Stimulated activated CD4-positive, alpha-beta T cell treated with anti-CD3 and anti-CD28 coated beads, TNF-alpha, amount 100 ng/mL, for 48 hours (primary cell): Measurements from ENCODE around the gene LSM4.
"Not testable (repeated sequence)": the region's sequence is repeated elsewhere in the genome, so short reads cannot be mapped to it uniquely, and the experiment has no call there.

Source experiments
- DNase-seq, 3 donors: peaks; one replicate each; pipeline ENCODE4 v3.0.0-alpha.2; 2020; ENCODE audit warnings: low read depth in 3 of 3

LSM4 gene

DNA sequence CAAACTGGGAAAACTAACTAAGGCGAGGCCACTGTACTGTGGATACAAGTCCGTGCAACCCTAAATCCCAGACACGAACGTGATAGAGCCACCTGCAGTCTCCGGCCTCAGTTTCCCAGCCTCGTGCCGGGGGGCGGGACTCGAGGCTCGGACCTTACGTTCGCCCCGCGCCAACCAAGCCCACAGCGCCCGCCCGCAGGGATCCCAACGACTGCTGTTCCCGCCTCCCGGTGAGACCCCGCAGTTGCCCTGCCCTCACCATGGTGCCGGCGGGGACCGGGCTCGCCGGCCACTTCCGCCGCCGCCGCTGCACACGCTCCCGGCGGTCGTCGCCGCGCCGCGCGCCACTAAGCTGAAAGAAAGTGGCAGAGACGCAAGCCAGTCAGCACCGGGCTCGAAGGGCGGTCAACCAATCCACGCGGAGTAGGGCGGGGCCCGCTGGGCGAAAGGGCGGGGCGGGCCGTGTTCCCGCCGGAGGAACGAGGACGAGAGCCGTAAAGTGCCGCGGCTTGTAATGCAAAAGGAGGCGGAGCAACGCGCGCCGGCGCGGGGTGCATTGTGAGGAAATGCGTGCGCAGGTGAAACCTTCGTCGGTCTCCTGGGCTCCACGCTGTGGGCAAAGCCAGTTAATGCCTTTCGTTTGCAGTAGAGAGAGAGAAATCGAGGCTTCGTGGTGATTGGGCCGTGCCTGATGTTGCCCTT is at the start of gene LSM4:
Gene LSM4, minus strand, starts transcription at position 318 of the 702 bp plus-strand sequence. Its CDS starts 56 bp downstream, at position 262.
- peak; percentile 99 to 100 (median 99) for DNase-seq

- no peak for DNase-seq
Observed at GRCh38 chr19:18368504-18369222, 45.8 kb upstream of the LSM4 start.

DNA sequence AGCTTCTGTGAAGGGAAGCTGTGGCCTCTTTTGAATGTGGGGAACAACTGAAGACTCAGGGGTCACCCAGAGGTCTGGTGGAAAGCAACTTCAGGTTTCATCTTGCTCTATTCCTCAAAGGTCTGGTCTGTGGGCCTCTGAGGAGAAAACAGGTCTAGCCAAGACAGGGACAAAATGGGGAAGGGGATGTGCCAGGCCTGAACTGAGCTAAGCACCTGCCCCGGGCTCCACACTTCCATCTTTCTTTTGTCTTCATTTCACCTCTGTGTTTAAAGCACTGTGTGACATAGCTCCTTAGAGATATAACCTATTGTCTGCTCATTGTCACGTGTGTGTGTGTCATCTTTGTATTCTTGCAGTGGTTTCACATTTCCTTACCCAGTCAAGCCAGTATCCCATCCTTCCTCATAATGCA is 43.2 kb upstream of the LSM4 start:
- DNase-seq, result no peak

GRCh38 chr19:18364826-18365528 is 42.1 kb upstream of the LSM4 start:
- no peak for DNase-seq

- not testable (repeated sequence) for DNase-seq
Observed at GRCh38 chr19:18364277-18364825, 41.5 kb upstream of the LSM4 start.

GRCh38 chr19:18363787-18364186 is 40.9 kb upstream of the LSM4 start:
- no peak for DNase-seq

- no peak for DNase-seq
Observed at GRCh38 chr19:18362934-18363542, 40.2 kb upstream of the LSM4 start.

- DNase-seq, result no peak
Observed at GRCh38 chr19:18361646-18362045, 38.8 kb upstream of the LSM4 start.

DNA sequence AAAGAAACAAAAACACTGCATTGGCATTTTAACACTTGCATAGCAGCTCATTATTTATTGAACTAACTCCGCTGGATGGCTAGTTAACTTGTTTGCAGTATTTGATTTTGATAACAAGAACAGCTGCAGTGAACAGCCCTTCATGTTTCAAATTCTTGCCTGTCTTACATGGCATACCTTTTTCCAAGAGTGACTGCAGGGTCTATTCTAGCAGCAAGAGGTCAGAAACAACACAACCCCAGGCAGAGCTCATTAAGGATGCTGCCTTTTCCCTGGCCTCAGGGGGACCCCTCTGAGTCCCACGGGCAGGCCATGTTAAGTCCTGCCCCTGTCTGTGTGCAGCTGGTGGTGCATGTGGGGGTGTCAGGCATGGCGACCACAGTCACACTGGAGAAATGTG is 34.2 kb upstream of the LSM4 start:
- no peak for DNase-seq

DNA sequence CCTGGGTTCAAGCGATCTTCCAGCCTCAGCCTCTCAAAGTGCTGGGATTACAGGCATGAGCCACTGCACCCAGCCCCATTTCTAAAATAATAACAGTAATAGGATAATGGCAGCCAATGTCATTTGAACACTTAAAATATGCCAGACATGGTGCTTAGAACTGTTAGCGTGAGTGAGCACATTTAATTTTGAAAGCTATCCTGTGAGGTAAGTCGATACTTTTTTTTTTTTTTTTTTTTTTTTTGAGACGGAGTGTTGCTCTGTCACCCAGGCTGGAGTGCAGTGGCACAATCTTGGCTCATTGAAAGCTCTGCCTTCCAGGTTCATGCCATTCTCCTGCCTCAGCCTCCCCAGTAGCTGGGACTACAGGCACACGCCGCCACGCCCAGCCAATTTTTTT is 31.9 kb upstream of the LSM4 start:
- not testable (repeated sequence) for DNase-seq

DNA sequence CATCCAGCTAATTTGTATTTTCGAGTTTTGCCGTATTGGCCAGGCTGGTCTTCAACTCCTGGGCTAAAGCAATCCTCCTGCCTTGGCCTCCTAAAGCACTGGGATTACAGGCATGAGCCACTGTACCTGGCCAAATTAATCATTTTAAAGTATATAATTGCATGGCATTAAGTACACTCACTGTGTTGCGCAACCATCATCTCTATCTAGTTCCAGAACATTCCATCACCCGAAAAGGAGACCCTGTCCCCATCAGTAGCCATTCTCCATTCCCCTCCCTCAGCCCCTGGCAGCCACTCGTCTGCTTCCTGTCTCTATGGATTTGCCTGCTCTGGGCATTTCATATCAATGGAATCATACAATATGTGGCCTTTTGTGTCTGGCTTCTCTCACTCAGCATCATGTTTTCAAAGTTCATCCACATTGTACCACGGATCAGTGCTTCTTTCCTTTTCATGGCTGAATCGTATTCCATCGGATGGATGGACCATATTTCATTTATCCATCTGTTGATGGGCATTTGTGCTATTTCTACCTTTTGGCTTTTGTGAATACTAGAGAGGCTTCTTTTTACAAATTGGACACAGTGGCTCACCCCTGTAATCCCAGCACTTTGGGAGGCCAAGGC is 30.6 kb upstream of the LSM4 start:
- DNase-seq, result no peak

GRCh38 chr19:18351544-18351943 is 28.7 kb upstream of the LSM4 start:
- no peak for DNase-seq

DNA sequence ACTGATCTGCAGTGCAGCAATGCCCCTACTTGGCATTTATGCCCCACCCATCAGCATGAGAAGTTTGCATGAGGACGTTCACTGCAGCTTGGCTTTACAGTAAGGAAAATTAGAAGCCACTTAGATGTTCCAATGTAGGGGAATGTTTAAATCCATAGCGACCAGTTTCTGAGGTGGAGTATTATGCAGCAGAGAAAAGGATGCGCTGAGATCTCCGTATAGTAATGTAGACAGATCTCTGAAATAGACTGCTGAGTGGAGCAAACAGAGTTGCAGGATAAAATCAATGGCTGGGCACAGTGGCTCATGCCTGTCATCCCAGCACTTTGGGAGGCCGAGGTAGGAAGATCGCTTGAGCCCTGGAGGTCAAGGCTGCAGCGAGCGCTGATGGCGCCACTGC is 27.6 kb upstream of the LSM4 start:
- DNase-seq, result no peak

- peak in 1 of 3 donors; percentile 19 for DNase-seq
Observed at GRCh38 chr19:18349524-18350128, 26.8 kb upstream of the LSM4 start.

DNA sequence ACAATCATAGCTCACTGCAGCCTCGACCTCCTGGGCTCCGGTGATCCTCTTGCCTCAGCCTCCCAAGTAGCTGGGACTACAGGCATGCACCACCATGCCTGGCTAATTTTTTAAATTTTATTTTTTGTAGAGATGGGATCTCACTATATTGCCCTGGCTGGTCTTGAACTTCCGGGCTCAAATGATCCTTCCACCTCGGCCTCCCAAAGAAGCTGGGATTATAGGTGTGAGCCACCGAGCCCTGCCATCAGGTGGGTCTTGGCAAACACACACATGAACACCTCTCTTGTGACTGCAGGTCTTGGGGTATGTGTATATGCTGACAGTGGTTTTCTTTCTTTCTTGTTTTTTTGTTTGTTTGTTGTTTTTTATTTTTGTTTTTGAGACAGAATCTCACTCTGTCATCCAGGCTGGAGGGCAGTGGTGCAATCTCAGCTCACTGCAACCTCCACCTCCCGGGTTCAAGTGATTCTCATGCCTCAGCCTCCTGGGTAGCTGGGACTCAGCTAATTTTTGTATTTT is 26.0 kb upstream of the LSM4 start:
- DNase-seq, result not testable (repeated sequence)

GRCh38 chr19:18348171-18348570 is 25.3 kb upstream of the LSM4 start:
- DNase-seq, result no peak

DNA sequence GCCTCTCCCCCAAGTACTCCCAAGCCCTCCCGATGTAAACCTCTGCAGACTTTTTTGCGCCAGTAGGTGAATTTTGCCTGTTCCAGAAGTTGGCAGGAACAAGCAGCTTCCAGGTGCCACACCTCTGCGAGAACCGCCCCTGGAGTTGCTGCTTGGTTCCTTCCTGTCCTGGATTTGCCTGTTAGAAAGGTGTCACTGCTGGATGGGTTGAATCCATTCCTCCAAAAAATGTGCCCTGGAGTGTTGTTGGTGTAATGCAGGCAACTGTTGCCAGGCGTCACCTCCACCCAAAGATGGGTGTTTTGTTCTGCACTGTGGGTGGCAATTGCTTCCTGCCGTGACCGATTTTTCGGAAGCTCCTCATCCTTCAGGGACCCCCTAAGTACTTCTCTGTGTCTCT is 23.2 kb upstream of the LSM4 start:
- no peak for DNase-seq

DNA sequence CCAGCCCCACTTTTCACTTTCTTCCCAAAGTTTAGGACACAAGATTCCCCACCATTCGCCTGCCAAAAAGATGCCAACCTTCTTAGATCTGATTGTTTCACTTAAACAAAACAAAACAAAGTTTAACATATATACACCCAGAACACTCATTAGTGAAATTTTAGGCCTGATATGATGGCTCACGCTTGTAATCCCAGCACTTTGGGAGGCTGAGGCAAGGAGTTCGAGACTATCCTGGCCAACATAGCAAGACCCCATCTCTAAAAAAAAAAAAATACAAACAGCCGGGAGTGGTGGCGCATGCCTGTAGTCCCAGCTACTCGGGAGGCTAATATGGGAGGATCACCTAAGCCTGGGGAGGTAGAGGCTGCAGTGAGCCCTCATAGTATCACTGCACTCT is 22.4 kb upstream of the LSM4 start:
- no peak for DNase-seq

GRCh38 chr19:18344582-18344950 is 21.7 kb upstream of the LSM4 start:
- no peak for DNase-seq

- no peak for DNase-seq
Observed at GRCh38 chr19:18342090-18342632, 19.3 kb upstream of the LSM4 start.
